ENCODE data around the gene RECQL5. TPM values are rescaled to one million over a fixed set of nuclear protein-coding genes. Genes with fewer than 3 reads are reported as not detected.

The RECQL5 gene
- total RNA-seq, 1 donor from 2014 or later = 64.7 TPM

DNA sequence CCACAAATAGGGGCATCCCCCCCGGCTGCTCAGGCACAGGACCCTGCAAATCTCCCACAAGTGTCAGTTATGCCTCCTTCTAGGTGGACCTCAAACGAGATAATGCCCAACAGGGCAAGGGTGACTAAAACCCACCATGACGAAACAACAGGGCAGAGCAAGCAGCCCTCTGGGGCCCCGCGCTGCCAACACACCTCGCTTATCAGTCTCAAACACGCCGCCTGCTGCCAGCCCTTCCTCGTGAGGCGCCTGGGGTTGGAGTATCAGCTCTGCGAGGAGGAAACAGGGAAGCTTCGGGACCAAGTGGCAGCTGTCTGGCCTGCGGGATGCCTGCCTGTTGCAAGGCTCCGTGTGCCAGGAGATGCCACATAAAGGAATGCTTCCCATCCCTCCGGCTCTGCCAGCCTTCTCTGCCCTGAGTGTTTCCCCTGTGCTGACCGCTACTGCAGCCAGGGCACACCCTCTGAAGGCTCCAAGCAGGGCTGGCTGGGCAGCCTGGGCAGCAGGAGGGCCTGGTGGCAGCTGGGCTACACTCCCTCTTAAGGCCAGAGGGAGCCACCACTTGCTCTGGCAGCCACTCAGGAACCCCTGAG, 31.2 kb downstream of the RECQL5 start:
- no peaks in the 10 kb centered on the region for H3K36me3 Mint-ChIP-seq
- H3K4me3 Mint-ChIP-seq = no peak overlapping the region
- H3K9me3 Mint-ChIP-seq = no peaks in the 10 kb centered on the region
- H3K27ac Mint-ChIP-seq = peak overlapping the region; percentile 65
- TF ChIP-seq, protein P1, sequence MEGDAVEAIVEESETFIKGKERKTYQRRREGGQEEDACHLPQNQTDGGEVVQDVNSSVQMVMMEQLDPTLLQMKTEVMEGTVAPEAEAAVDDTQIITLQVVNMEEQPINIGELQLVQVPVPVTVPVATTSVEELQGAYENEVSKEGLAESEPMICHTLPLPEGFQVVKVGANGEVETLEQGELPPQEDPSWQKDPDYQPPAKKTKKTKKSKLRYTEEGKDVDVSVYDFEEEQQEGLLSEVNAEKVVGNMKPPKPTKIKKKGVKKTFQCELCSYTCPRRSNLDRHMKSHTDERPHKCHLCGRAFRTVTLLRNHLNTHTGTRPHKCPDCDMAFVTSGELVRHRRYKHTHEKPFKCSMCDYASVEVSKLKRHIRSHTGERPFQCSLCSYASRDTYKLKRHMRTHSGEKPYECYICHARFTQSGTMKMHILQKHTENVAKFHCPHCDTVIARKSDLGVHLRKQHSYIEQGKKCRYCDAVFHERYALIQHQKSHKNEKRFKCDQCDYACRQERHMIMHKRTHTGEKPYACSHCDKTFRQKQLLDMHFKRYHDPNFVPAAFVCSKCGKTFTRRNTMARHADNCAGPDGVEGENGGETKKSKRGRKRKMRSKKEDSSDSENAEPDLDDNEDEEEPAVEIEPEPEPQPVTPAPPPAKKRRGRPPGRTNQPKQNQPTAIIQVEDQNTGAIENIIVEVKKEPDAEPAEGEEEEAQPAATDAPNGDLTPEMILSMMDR (conservative IDR thresholded peaks at IDR 0.05) = no peak
- H3K4me1 Mint-ChIP-seq (ENCODE audit: unreplicated experiment) = peaks cover 13% of the 10 kb centered on the region
- no peaks in the 10 kb centered on the region for H3K27me3 Mint-ChIP-seq
- DNase-seq (ENCODE audit: extremely low spot score, unreplicated experiment) = no peak

DNA sequence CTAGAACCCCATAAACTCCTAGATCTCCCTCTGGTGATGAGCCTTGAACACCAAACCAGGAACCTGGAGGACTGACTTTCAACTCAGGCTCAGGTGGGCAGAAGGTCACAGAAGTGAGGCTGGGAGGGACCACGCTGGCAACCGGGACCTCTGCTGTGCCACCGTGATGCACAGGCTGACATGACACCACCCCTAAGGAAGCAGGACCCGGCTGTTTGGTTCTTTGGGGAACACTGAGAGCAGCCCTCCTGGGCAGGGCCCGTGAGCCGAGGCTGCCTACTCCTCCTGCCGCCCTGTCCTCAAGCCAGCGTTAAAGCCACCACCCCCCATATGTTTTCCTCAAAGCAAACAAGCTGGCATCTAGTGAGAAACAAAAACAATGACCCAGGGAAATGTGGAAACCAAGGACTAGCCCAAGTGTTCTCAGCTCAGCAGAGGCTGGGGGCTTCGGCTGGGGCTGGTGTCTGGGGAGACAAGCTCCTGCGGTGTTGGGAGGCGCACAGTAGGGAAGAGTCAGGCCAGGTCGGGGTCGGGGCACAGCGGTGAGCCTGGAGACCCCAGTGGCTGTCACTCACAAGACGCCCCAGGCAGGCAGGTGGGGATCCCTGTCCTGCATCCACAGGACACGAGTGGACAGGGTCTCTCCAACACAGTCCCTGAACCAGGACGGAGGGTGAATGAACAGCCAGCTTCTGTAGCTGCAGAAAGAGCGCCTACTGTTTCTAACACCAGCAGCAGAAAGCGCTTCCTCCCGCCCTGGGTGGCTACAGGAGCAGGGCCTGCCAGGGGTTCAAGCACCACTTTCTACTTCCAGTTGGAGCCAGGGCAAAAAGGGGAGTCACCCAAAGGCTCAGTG, 32.0 kb downstream of the RECQL5 start:
- H3K27ac Mint-ChIP-seq = peak overlapping the region; percentile 65

DNA sequence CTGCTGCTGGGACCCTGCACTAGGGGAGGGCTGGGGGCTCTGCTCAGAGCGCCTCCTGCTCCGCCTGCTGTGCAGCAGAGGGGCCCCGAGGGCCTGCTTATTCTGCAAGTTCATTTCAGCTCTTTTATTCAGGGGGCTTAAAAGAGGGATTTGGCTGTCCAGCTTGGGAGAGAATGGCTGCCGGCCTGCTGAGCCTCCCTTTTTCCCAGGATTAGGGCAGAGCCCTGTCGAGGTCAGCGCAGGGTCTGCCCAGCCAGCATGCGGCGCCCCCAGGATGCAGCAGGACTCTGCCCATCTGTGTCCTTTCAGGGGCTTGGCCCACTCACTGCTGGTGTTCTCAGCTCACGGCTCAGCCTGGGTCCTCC, 32.6 kb downstream of the RECQL5 start:
- peak overlapping the region; percentile 51 for H3K27ac Mint-ChIP-seq
- H3K27me3 Mint-ChIP-seq = no peaks in the 10 kb centered on the region
- H3K4me3 Mint-ChIP-seq = peak overlapping the region; percentile 86
- TF ChIP-seq, protein P1 (conservative IDR thresholded peaks at IDR 0.05) = no peak
- no peaks in the 10 kb centered on the region for H3K36me3 Mint-ChIP-seq
- DNase-seq (ENCODE audit: extremely low spot score, unreplicated experiment) = no peak
- peaks cover 13% of the 10 kb centered on the region for H3K4me1 Mint-ChIP-seq (ENCODE audit: unreplicated experiment)
- no peaks in the 10 kb centered on the region for H3K9me3 Mint-ChIP-seq

More for the DNA sequence above, 32.0 kb downstream of the RECQL5 start:
- Mint-ChIP-seq H3K4me3 (peak overlapping the region; percentile 86), H3K9me3 (no peaks in the 10 kb centered on the region), H3K27me3 (no peaks in the 10 kb centered on the region), H3K36me3 (no peaks in the 10 kb centered on the region), H3K4me1 (ENCODE audit: unreplicated experiment) (peaks cover 13% of the 10 kb centered on the region)
- TF ChIP-seq, protein P1 (conservative IDR thresholded peaks at IDR 0.05) = no peak
- DNase-seq (ENCODE audit: extremely low spot score, unreplicated experiment) = no peak

DNA sequence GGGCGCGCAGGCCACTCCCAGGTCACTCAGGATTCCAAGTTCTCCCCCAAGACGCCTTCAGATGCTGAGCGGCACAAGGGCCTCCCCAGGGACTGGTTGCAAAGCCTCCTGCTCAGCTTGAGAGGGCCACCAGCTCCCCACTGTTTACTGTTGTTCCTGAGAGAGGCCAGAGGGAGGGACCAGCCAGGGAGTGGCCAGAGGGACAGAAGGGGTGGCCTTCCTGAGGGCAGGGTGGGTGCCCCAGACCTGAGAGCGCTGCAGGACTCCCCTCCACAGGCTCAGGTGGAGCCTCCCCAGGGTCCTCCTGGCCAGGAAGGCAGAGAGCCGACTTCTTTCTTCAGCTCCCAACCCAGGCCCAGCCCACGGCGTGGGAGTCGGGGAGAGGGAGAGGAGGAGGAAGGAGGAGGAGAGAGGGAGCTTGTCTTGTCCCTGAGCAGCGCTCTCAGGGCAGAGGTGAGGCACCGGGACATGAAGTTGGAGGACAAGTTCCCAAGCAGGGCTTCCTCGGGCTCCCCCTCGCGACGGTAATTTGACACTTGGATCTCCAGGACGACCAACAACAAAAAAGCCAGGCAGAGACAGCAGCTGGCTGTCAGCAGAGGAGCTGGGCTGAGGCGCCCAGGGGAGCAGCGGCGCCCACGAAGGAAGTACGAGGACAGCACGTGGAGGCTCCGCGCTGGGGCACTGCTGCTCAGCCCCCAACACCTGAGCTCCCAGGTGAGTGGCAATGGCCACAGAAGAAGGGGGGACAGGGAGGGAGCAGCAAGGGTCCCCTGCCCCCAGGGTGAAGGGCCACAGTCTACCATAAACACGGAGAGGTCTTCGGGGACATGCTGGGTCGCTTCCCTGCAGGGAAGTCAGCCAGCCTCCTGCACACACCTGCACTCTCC, 33.2 kb downstream of the RECQL5 start:
- peak; percentile 89 for DNase-seq (ENCODE audit: extremely low spot score, unreplicated experiment)
- Mint-ChIP-seq H3K36me3 (no peaks in the 10 kb centered on the region), H3K4me1 (ENCODE audit: unreplicated experiment) (peaks cover 13% of the 10 kb centered on the region), H3K4me3 (peak overlapping the region; percentile 86), H3K27me3 (no peaks in the 10 kb centered on the region), H3K9me3 (no peaks in the 10 kb centered on the region), H3K27ac (peak overlapping the region; percentile 88)
- TF ChIP-seq, protein P1 (conservative IDR thresholded peaks at IDR 0.05) = peak; percentile 67

DNA sequence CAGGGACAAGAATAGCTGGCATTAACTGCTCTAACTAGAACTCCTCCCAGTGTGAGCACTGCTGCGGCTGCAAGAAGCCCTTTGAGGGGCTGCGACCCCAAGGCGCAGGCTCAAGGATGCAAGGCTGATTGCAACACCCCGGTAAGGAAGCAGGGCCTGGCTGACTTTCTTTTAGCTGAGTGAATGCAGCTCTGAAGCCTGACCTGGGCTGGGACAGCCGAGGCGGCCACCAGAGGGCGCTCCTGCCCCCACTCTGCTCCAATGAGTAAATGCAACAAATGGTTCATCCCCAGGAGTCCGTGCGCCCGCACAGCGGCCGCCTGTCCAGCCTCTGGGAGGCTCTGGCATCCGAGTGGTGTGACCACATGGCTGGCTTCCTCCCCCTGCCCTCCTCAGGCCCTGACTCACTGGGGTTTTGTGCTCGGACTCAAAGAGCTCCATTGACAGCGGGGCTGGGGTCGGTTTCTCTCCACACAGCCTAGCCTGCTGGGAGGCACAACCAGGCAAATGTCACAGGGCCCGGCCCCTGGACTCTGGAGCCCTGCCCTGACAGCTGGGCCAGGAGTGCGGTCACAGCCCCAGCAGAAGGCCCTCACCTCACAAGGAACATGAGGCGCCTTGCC, 34.0 kb downstream of the RECQL5 start, which contains the start of gene SMIM5:
Gene SMIM5 (plus strand): TSS at position 572 of the 623 bp plus-strand sequence. CDS start 6,768 bp downstream, outside the sequence.
- no peaks in the 10 kb centered on the region for H3K27me3 Mint-ChIP-seq
- peaks cover 13% of the 10 kb centered on the region for H3K4me1 Mint-ChIP-seq (ENCODE audit: unreplicated experiment)
- H3K36me3 Mint-ChIP-seq = no peaks in the 10 kb centered on the region
- H3K27ac Mint-ChIP-seq = peak within 1 kb of the TSS; percentile 88
- no peaks in the 10 kb centered on the region for H3K9me3 Mint-ChIP-seq
- H3K4me3 Mint-ChIP-seq = peak within 1 kb of the TSS; percentile 86
- DNase-seq (ENCODE audit: extremely low spot score, unreplicated experiment) = peak; percentile 89
- TF ChIP-seq, protein P1 (conservative IDR thresholded peaks at IDR 0.05) = peak; percentile 99
